HG03457 (cell line): ENCODE measurements around the gene SLC29A3.
"Not testable (repeated sequence)": the region's sequence is repeated elsewhere in the genome, so short reads cannot be mapped to it uniquely, and the experiment has no call there.

Source experiments
- ATAC-seq: cut with Tn5 transposase; IDR thresholded peaks from one replicate; pipeline ENCODE4 v1.9.1; 2021; ENCODE audit warnings: moderate number of reproducible peaks; ENCODE audit not compliant: unreplicated experiment

SLC29A3 gene

GRCh38 chr10:71283876-71284275 is 35.2 kb upstream of the SLC29A3 start:
- no peak for ATAC-seq

- ATAC-seq: no peak
Measured at GRCh38 chr10:71284544-71285179, 34.4 kb upstream of the SLC29A3 start.

- ATAC-seq: no peak
Measured at GRCh38 chr10:71285180-71285545, 33.9 kb upstream of the SLC29A3 start.

GRCh38 chr10:71285986-71286385 is 33.1 kb upstream of the SLC29A3 start:
- no peak for ATAC-seq

GRCh38 chr10:71286521-71287294 is 32.4 kb upstream of the SLC29A3 start:
- no peak for ATAC-seq

GRCh38 chr10:71287456-71287855 is 31.6 kb upstream of the SLC29A3 start:
- ATAC-seq: no peak

GRCh38 chr10:71288461-71288860 is 30.6 kb upstream of the SLC29A3 start:
- no peak for ATAC-seq

- ATAC-seq: no peak
Measured at GRCh38 chr10:71289421-71290130, 29.5 kb upstream of the SLC29A3 start.

- no peak for ATAC-seq
Measured at GRCh38 chr10:71290331-71290730, 28.7 kb upstream of the SLC29A3 start.

GRCh38 chr10:71290806-71291527 is 28.1 kb upstream of the SLC29A3 start:
- ATAC-seq: no peak

GRCh38 chr10:71291528-71291900 is 27.5 kb upstream of the SLC29A3 start:
- no peak for ATAC-seq

GRCh38 chr10:71292624-71293445 is 26.2 kb upstream of the SLC29A3 start:
- no peak for ATAC-seq

- no peak for ATAC-seq
Measured at GRCh38 chr10:71293446-71294084, 25.5 kb upstream of the SLC29A3 start.

- no peak for ATAC-seq
Measured at GRCh38 chr10:71294091-71294561, 24.9 kb upstream of the SLC29A3 start.

- ATAC-seq: no peak
Measured at GRCh38 chr10:71294856-71295255, 24.2 kb upstream of the SLC29A3 start.

- ATAC-seq: no peak
Measured at GRCh38 chr10:71295641-71296040, 23.4 kb upstream of the SLC29A3 start.

- ATAC-seq: no peak
Measured at GRCh38 chr10:71296086-71296485, 23.0 kb upstream of the SLC29A3 start.

GRCh38 chr10:71296811-71297210 is 22.2 kb upstream of the SLC29A3 start:
- not testable (repeated sequence) for ATAC-seq

- no peak for ATAC-seq
Measured at GRCh38 chr10:71297343-71297742, 21.7 kb upstream of the SLC29A3 start.
